GM18520 (cell line): ENCODE results near the gene NLGN2.
A peak's percentile ranks its signal among the peaks of the same experiment; 100 is the strongest.

Source experiments
- ATAC-seq: cut with Tn5 transposase; IDR thresholded peaks from one replicate; pipeline ENCODE4 v1.9.1; 2021; ENCODE audit not compliant: unreplicated experiment

The NLGN2 gene

GRCh38 chr17:7436556-7437368 lies 29.1 kb downstream of the NLGN2 start:
- peak; percentile 32 for ATAC-seq

DNA sequence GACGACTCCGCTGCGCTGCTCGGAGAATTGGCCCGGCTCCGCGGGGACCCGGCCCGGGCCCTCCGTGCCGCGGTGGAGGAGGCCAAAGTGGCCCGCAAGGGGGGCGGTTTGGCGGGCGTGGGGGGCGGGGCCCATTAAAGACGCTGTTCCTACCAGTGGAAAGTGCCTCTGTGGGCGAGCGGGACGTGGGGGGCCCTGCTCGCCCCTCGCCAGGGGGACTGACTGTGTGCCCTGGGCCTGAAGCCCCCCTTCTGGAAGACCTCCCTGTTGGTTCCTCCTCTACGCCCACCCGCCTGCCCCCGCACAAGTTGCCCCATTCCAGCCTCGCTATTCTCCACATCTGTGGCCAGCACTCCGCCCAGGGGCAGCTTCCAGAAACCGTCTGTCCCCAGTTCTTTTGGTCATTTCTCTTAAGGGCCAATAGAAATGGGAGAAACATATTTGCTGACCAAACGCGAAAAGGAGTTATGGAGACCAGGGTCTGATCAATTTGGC lies 29.8 kb downstream of the NLGN2 start:
- no peak for ATAC-seq

DNA sequence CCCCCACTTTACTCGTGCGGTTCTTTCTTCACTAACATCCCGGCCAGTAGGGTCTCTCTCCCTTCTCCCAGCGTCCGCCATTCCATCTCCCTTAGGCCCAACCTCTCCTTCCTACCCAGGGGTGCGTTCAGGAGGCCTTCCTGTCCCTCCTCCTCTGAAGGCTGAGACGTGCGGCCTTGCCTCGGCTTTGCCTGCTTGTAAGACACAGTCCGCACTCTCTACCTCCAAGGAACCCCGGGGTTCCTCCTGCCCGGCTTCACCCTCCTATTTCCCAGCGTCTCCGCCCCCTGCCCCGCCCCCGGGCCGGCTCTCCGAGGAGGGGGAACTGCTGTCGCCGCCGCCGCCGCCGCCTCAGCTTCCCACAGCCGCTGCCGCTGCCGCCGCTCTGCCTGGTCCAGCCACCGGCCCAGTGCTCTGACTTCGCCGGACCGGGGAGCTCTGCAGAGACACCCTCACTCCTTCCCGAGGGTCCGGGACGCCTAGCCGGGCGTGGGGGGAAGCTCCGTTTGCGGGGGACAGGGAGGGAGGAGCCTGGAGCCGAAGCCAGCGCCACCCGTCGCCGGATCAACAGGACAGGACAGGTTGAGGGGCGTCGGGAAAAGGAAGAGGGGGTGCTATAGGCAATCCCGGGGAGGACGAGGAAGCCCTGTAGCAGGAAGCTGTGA lies 30.4 kb downstream of the NLGN2 start:
- ATAC-seq, result no peak

- ATAC-seq, result no peak
Measured at GRCh38 chr17:7438656-7439460, 31.2 kb downstream of the NLGN2 start.

GRCh38 chr17:7439462-7440112 lies 31.9 kb downstream of the NLGN2 start, which contains the start of gene FGF11:
Gene FGF11 (plus strand): TSS chr17:7439512. CDS start chr17:7439621, 109 bp downstream.
- ATAC-seq, result no peak

- no peak for ATAC-seq
Measured at GRCh38 chr17:7440113-7440833, 32.6 kb downstream of the NLGN2 start.

DNA sequence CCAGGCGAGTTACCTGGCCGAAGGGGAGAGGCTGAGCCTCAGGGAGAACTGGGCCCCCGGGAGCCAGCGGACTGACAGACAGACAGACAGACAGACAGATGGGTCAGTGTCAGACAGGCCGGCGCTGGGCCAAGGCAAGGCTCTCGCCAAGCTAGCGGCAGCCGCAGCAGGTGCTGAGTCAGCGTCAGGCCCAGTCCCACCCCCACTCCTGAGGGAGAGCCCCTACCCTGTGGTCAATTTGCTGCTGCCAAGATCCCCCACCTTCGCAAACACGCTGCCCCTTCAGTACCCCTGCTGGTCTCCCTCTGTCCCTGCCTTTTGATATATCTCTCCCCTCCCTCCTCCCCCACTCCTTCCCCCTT lies 33.2 kb downstream of the NLGN2 start:
- ATAC-seq, result no peak

DNA sequence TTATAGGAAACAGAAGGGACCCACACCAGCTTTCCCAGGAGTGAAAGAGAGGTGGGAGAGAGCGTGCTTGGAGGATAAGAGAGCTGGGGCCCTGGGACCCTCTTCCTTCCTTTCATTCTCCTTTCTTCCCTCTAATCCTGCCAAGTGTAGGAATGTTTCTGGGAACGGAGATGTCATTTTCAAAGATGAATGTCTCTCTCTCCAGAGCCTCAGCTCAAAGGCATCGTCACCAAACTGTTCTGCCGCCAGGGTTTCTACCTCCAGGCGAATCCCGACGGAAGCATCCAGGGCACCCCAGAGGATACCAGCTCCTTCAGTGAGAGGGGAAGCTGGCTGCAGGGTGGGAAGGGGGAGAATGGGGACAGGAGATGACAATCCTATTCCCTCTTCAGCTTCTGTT lies 33.6 kb downstream of the NLGN2 start:
- ATAC-seq, result no peak

DNA sequence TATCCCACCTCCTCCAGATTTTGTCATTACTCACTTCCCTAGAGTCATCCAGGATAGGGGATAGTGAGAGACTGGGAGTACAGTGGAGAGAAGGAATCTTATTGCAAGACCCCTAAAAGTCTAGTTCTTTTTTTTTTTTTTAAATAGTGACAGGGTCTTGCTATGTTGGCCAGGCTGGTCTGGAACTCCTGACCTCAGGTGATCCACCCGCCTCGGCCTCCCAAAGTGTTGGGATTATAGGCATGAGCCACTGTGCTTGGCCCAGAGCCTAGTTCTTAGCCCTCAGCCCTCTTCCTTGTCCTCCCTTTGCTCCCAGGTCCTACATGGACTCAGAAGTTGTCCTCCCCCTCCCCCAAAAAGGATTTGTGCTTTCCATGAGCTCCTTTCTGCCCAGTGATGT lies 34.5 kb downstream of the NLGN2 start:
- no peak for ATAC-seq

DNA sequence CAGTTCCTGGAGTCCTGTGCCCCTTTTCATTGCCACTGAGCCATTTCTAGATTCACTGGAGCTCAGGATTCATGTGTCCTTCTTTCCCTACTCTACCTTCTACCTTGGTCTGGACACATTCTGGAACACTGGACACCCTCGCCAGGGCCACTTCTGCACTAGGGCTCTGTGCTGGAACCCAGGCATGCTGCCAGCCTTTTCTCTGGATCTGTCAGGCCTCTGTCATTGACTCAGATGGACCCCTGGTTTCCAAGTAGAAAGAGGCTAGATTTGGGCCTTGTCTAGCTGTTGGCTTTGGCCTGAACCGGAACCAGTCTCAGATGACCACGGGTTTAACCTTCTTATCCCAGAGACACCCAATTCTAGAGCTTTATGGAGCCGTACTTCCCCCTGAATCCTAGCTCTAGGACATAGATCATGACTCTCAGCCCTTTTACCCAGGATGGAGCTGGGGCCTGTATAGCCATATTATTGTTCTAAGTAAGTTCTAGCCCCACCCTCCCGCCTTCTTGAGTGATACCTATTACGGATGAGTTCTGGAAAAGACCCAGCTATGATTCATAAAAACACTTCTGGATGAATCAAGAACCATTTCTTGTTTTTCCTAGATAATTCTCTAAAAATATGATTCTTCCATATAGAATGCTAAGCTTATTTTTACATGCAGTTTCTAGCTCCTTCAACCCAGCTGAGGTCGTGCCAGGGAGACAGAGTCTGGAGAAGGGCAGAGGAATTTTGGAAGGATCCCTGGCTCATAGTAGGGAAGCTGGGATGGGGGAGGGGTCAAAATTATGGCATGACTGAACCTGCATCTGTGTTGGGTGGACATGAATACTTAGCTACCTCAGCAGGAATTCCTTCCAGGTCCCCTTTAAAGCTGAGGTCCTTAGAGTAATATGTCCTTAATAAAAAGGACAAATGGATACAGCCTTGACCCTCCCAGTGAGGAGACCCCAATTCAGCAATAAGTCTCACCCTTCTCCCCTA lies 36.1 kb downstream of the NLGN2 start:
- no peak for ATAC-seq

GRCh38 chr17:7444682-7445618 lies 37.3 kb downstream of the NLGN2 start, which contains the start of gene CHRNB1:
Gene CHRNB1 (plus strand): TSS chr17:7445061. CDS start chr17:7445128, 67 bp downstream.
- no peak for ATAC-seq

GRCh38 chr17:7445619-7445968 lies 37.9 kb downstream of the NLGN2 start:
- no peak for ATAC-seq

DNA sequence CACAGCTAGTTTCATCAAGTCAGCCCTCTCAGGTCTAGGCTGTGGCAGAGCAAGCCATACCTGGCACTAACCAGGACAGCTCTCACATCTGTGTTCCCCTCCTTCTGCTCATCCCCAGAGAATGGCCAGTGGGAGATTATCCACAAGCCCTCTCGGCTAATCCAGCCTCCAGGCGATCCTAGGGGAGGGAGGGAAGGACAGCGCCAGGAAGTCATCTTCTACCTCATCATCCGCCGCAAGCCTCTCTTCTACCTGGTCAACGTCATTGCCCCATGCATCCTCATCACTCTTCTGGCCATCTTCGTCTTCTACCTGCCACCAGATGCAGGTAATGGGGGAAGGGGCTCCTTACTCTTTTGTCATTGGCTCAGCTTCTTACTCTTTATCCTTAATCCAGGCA lies 40.8 kb downstream of the NLGN2 start:
- ATAC-seq, result no peak

DNA sequence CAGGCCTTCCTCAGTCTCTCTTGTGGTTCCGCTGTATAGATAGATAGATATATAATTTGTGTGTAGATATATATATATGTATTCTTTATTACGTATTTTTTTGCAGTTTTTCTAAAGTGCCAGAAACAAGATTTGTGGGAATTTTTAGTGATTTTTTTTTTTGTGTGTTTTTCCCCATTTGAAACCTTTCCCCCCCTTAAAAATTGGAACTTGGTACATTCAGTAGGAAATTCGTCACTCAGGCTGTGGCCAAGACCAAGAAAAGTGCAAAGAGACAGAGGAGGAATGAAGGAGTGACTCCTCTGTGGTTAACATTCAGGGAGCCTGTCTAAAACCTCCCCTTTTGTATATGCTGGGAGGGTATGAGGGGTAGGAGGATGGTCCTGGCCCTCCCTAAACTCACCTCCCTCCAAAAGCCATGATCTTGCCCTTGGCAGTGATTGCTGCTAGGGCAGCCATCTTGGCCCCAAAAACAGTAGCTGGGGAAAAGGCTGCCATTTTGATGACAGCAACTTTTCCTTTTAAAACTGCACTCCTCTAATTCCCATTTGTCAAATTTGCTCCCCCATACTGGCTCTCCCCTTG lies 52.4 kb downstream of the NLGN2 start:
- ATAC-seq, result no peak

DNA sequence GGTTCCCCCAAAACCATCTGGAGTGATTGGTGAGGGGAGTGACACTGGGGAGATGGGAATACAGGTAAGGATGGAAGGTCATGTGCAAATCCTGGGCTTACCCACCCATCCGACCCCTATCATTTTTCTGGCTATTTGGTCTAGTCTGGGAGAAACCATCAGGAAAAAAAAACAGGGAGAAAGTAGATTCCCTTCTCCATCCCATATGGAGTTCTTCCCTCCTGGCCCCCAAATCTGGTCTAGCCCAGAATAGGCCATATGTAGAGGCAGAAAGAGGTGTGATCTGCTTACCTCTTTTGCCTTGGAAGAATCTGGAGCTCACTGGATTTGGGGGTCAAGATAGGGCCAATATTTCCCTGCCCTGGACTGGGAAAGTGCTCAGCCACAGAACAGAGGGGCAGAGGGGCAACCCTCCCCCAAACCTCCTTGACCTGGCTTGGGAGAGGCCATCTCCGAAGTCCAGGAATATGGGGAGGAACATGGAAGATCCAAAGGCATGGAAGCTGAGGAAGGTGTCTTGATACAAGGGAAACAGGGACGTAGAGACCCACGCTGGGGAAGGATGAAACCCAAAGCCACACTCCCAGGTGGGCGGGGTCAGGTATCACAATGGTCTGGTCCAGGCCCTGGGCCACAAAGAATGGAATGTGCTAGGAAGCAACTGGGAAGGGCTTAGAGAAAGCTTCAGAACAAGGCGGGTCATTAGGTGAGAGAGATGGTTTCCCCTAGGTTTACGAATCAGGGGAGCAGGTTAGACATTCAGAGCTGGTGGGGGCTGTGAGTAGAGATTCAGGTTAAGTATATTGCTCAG lies 53.4 kb downstream of the NLGN2 start:
- no peak for ATAC-seq

- no peak for ATAC-seq
Measured at GRCh38 chr17:7462474-7463371, 55.1 kb downstream of the NLGN2 start.
